CD4-positive, alpha-beta T cell (primary cell): Measurements from ENCODE around the gene MCTP1. TPM values are rescaled to one million over a fixed set of nuclear protein-coding genes. Genes with fewer than 3 reads are reported as not detected.

Experiments used
- ATAC-seq: fragments of 200-7000 bp; cut with Tn5 transposase; one replicate; pipeline ENCODE4 v1.10.0; 2022; ENCODE audit warnings: mild to moderate bottlenecking; ENCODE audit not compliant: poor library complexity
- CTCF ChIA-PET: fragments of 350-600 bp; sonication (Branson Sonifier 250); formaldehyde crosslinking; loops from one replicate; lab custom pipeline; 2021; ENCODE audit warnings: antibody characterized with exemption, inconsistent platforms; lab: Charles Lee
- POLR2A ChIA-PET: fragments of 350-600 bp; sonication (Branson Sonifier 250); formaldehyde crosslinking; loops from one replicate; lab custom pipeline; 2021; ENCODE audit warnings: antibody characterized with exemption, inconsistent platforms; lab: Charles Lee
- DNase-seq, 14 experiments: peaks; one replicate each; pipeline ENCODE4 v3.0.0-alpha.2; 2013 to 2020; ENCODE audit warnings: mixed read lengths in 2 of 14
- H3K27ac ChIP-seq, 2 donors: one replicate each; pipeline versions ENCODE4 v1.5.1 to v1.7.0; 2013; ENCODE audit warnings: low read length in 2 of 2, low read depth in 1 of 2, mild to moderate bottlenecking in 1 of 2
- H3K27me3 ChIP-seq, 2 experiments: 1 replicate in 1 of 2; 2 replicates in 1 of 2; pipeline versions ENCODE4 v1.6.1 to v1.7.0; 2013; ENCODE audit warnings: low read length in 2 of 2, control low read depth in 1 of 2, mild to moderate bottlenecking in 1 of 2, moderate library complexity in 1 of 2; ENCODE audit not compliant: insufficient read depth in 2 of 2, control insufficient read depth in 1 of 2
- H3K36me3 ChIP-seq: one replicate; pipeline ENCODE4 v1.6.1; 2013; ENCODE audit warnings: low read length, control low read depth; ENCODE audit not compliant: insufficient read depth
- H3K4me1 ChIP-seq: one replicate; pipeline ENCODE4 v1.6.1; 2013; ENCODE audit warnings: low read length, control low read depth; ENCODE audit not compliant: insufficient read depth
- H3K4me3 ChIP-seq: one replicate; pipeline ENCODE4 v1.5.1; 2013; ENCODE audit warnings: mild to moderate bottlenecking, low read length, moderate library complexity
- H3K9me3 ChIP-seq, 2 experiments: 1 replicate in 1 of 2; 2 replicates in 1 of 2; pipeline versions ENCODE4 v1.6.1 to v1.7.0; 2013; ENCODE audit warnings: low read length in 2 of 2, mild to moderate bottlenecking in 2 of 2, control low read depth in 1 of 2, moderate library complexity in 1 of 2; ENCODE audit not compliant: control insufficient read depth in 1 of 2, insufficient read depth in 1 of 2
- H3K27ac Mint-ChIP-seq: one replicate; pipeline ENCODE4 v1.8.0; 2020; ENCODE audit warnings: mixed read lengths
- H3K27me3 Mint-ChIP-seq: one replicate; pipeline ENCODE4 v1.8.0; 2021; ENCODE audit warnings: mixed read lengths
- H3K36me3 Mint-ChIP-seq: one replicate; pipeline ENCODE4 v1.8.0; 2021; ENCODE audit warnings: low read depth, mixed read lengths
- H3K4me1 Mint-ChIP-seq: one replicate; pipeline ENCODE4 v1.8.0; 2021; ENCODE audit warnings: low read depth, mixed read lengths
- H3K4me3 Mint-ChIP-seq: one replicate; pipeline ENCODE4 v1.8.0; 2020; ENCODE audit warnings: mild to moderate bottlenecking, mixed read lengths
- H3K9me3 Mint-ChIP-seq: one replicate; pipeline ENCODE4 v1.8.0; 2020; ENCODE audit warnings: mixed read lengths
- CTCF ChIP-seq: fragments of 200-600 bp; IDR thresholded peaks from one replicate; pipeline ENCODE4 v1.8.0; 2022; ENCODE audit warnings: antibody characterized with exemption, mild to moderate bottlenecking
- intact Hi-C, 2 experiments: fragments of 100-400 bp; cut with DNase I in 1 of 2; cut with micrococcal nuclease in 1 of 2; formaldehyde crosslinking; loops; one replicate each; pipeline versions ENCODE4 v1.15.1 to v1.9.0; 2023 to 2025; cut with DNase I, micrococcal nuclease
- total RNA-seq, 174 experiments: library from RNA in 2 of 174; stranded (reverse) in 2 of 174; gene quantifications; one replicate each; pipeline ENCODE4 v1.2.3 and lab custom pipeline; 2021 to 2026

The MCTP1 gene
- total RNA-seq, 2 experiments from 2014 or later = 2.1 to 2.7 TPM

GRCh38 chr5:95086927-95087815 lies 197.7 kb downstream of the MCTP1 start:
- Mint-ChIP-seq H3K4me1 (peaks cover 2% of the 10 kb centered on the region), H3K27me3 (no peaks in the 10 kb centered on the region), H3K9me3 (no peaks in the 10 kb centered on the region), H3K36me3 (no peaks in the 10 kb centered on the region), H3K27ac (no peak overlapping the region), H3K4me3 (no peak overlapping the region)
- ChIA-PET POLR2A (no interaction called here), CTCF (no interaction called here)
- TF ChIP-seq CTCF = no peak
- Histone ChIP-seq H3K9me3 (no peaks in the 10 kb centered on the region), H3K4me3 (no peak overlapping the region), H3K4me1 (no peaks in the 10 kb centered on the region), H3K27me3 (no peaks in the 10 kb centered on the region), H3K27ac (no peak overlapping the region), H3K36me3 (no peaks in the 10 kb centered on the region)
- intact Hi-C loops = no loop called here
- DNase-seq = peak in 2 of 14 experiments; percentile 18 to 20
- ATAC-seq = no peak

- no peak for ATAC-seq
- no peak for DNase-seq
- Histone ChIP-seq H3K27me3 (no peaks in the 10 kb centered on the region), H3K27ac (no peak overlapping the region), H3K4me3 (no peak overlapping the region), H3K36me3 (no peaks in the 10 kb centered on the region), H3K4me1 (no peaks in the 10 kb centered on the region), H3K9me3 (no peaks in the 10 kb centered on the region)
- TF ChIP-seq CTCF = no peak
- Mint-ChIP-seq H3K9me3 (no peaks in the 10 kb centered on the region), H3K36me3 (no peaks in the 10 kb centered on the region), H3K4me1 (peaks cover 22% of the 10 kb centered on the region), H3K27me3 (no peaks in the 10 kb centered on the region), H3K27ac (no peak overlapping the region), H3K4me3 (no peak overlapping the region)
- intact Hi-C loops = no loop called here
- ChIA-PET POLR2A (no interaction called here), CTCF (no interaction called here)
Measured at GRCh38 chr5:95084757-95085156, 200.1 kb downstream of the MCTP1 start.

- H3K4me3 Mint-ChIP-seq = no peak overlapping the region
- Histone ChIP-seq H3K36me3 (no peaks in the 10 kb centered on the region), H3K27me3 (no peaks in the 10 kb centered on the region), H3K4me3 (no peak overlapping the region), H3K27ac (no peak overlapping the region), H3K9me3 (no peaks in the 10 kb centered on the region), H3K4me1 (no peaks in the 10 kb centered on the region)
- ChIA-PET POLR2A (no interaction called here), CTCF (no interaction called here)
- peaks cover 22% of the 10 kb centered on the region for H3K4me1 Mint-ChIP-seq
- no peaks in the 10 kb centered on the region for H3K27me3 Mint-ChIP-seq
- no peak for TF ChIP-seq CTCF
- DNase-seq (no peak), ATAC-seq (no peak)
- no peaks in the 10 kb centered on the region for H3K9me3 Mint-ChIP-seq
- intact Hi-C loops = no loop called here
- H3K27ac Mint-ChIP-seq = no peak overlapping the region
- no peaks in the 10 kb centered on the region for H3K36me3 Mint-ChIP-seq
Measured at GRCh38 chr5:95083606-95084005, 201.3 kb downstream of the MCTP1 start.
